Dermis lymphatic vessel endothelial cell (primary cell): ENCODE data around the gene HYAL3. TPM values are rescaled to one million over a fixed set of nuclear protein-coding genes. Genes with fewer than 3 reads are reported as not detected.

Experiments
- total RNA-seq: library from RNA; depleted of rRNA; stranded (reverse); fragments of >200 nt; gene quantifications from 2 replicates; pipeline ENCODE4 v1.2.1, GENCODE V29; 2014

The HYAL3 gene
- 15.0 and 19.0 TPM in 2 replicates for total RNA-seq

GRCh38 chr3:50298836-50299637, at the start of gene HYAL3, which contains the start of gene NAA80:
Gene HYAL3, minus strand, starts transcription at chr3:50299405. Its CDS starts 3,803 bp downstream, at chr3:50295602.
Gene NAA80, minus strand, starts transcription at chr3:50299405. Its CDS starts 1,942 bp downstream, at chr3:50297463.

GRCh38 chr3:50345586-50346234, 46.5 kb upstream of the HYAL3 start, which contains the start of gene ZMYND10:
Gene ZMYND10, minus strand, starts transcription at chr3:50345732. Its CDS starts 153 bp downstream, at chr3:50345579.

GRCh38 chr3:50340448-50341329, 41.5 kb upstream of the HYAL3 start, which contains the start of gene RASSF1:
Gene RASSF1, minus strand, starts transcription at chr3:50340836. Its CDS starts 31 bp downstream, at chr3:50340805.

GRCh38 chr3:50327943-50328691, 28.9 kb upstream of the HYAL3 start, which contains the start of gene TUSC2:
Gene TUSC2, minus strand, starts transcription at chr3:50328223. Its CDS starts 124 bp downstream, at chr3:50328099.

GRCh38 chr3:50322386-50323091, 23.3 kb upstream of the HYAL3 start, which contains the start of gene HYAL2:
Gene HYAL2, minus strand, starts transcription at chr3:50322745. Its CDS starts 2,256 bp downstream, at chr3:50320489.

GRCh38 chr3:50303013-50303815, 4.0 kb upstream of the HYAL3 start, which contains the start of gene HYAL1:
Gene HYAL1, minus strand, starts transcription at chr3:50303574. Its CDS starts 618 bp downstream, at chr3:50302956.

GRCh38 chr3:50292159-50293078, 6.8 kb downstream of the HYAL3 start, which contains the start of gene IFRD2:
Gene IFRD2, minus strand, starts transcription at chr3:50292429. Its CDS starts 155 bp downstream, at chr3:50292274.

GRCh38 chr3:50278880-50279224, 20.4 kb downstream of the HYAL3 start, which contains the start of gene LSMEM2:
Gene LSMEM2, plus strand, starts transcription at chr3:50279087. Its CDS starts 27 bp downstream, at chr3:50279114.

GRCh38 chr3:50268703-50269451, 30.3 kb downstream of the HYAL3 start, which contains the start of gene SEMA3B:
Gene SEMA3B, plus strand, starts transcription at chr3:50269147. Its CDS starts 94 bp downstream, at chr3:50269241.

Other genes starting within 250 kb of the HYAL3 start
- gene RBM5, start 210.5 kb downstream of the HYAL3 start, total RNA-seq: 127 and 181 TPM in 2 replicates
- gene SEMA3F, start 144.1 kb downstream of the HYAL3 start, total RNA-seq: 13.5 and 14.2 TPM in 2 replicates
- not detected in 2 replicates for gene GNAT1, start 107.8 kb downstream of the HYAL3 start, total RNA-seq
- gene SLC38A3, start 94.1 kb downstream of the HYAL3 start, total RNA-seq: under 0.01 and 0.17 TPM in 2 replicates
- gene GNAI2, start 63.2 kb downstream of the HYAL3 start, total RNA-seq: 332 and 397 TPM in 2 replicates
- gene SEMA3B, start 30.3 kb downstream of the HYAL3 start, total RNA-seq: 0.54 and 0.86 TPM in 2 replicates
- gene LSMEM2, start 20.3 kb downstream of the HYAL3 start, total RNA-seq: not detected in 2 replicates
- 78.2 and 93.9 TPM in 2 replicates for gene IFRD2, start 7.0 kb downstream of the HYAL3 start, total RNA-seq
- 3.7 and 5.1 TPM in 2 replicates for gene NAA80, start within 50 bp of the HYAL3 start, total RNA-seq
- gene HYAL1, start 4.2 kb upstream of the HYAL3 start, total RNA-seq: 6.4 and 7.6 TPM in 2 replicates
- 413 and 447 TPM in 2 replicates for gene HYAL2, start 23.3 kb upstream of the HYAL3 start, total RNA-seq
- gene TUSC2, start 28.8 kb upstream of the HYAL3 start, total RNA-seq: 20.5 and 23.8 TPM in 2 replicates
- 15.3 and 24.7 TPM in 2 replicates for gene RASSF1, start 41.4 kb upstream of the HYAL3 start, total RNA-seq
- under 0.01 and 0.11 TPM in 2 replicates for gene ZMYND10, start 46.3 kb upstream of the HYAL3 start, total RNA-seq
- gene NPRL2, start 51.4 kb upstream of the HYAL3 start, total RNA-seq: 13.2 and 14.1 TPM in 2 replicates
- 13.6 and 17.6 TPM in 2 replicates for gene CYB561D2, start 51.5 kb upstream of the HYAL3 start, total RNA-seq
- gene TMEM115, start 60.1 kb upstream of the HYAL3 start, total RNA-seq: 30.0 and 35.7 TPM in 2 replicates
- gene CACNA2D2, start 204.2 kb upstream of the HYAL3 start, total RNA-seq: under 0.01 TPM in 1 of 2 replicates, not detected in the other